H1 (cell line): ENCODE data around the gene NDUFA12. TPM values are rescaled to one million over a fixed set of nuclear protein-coding genes. Genes with fewer than 3 reads are reported as not detected.

Experiments used
- CTCF ChIA-PET: fragments of 300-600 bp; sonication (Branson Sonifier 250); formaldehyde crosslinking; loops from one replicate; lab custom pipeline; 2021; ENCODE audit not compliant: partially characterized antibody; lab: Charles Lee
- POLR2A ChIA-PET: fragments of 300-600 bp; sonication (Branson Sonifier 250); formaldehyde crosslinking; loops from one replicate; lab custom pipeline; 2021; ENCODE audit warnings: inconsistent platforms; ENCODE audit not compliant: partially characterized antibody; lab: Charles Lee
- DNase-seq, 2 experiments: peaks; one replicate each; pipeline versions ENCODE4 v3.0.0 to v3.0.0-alpha.2; 2010 to 2022; ENCODE audit warnings: low spot score in 2 of 2, low read depth in 1 of 2, mixed read lengths in 1 of 2
- FAIRE-seq: peaks from 2 replicates; lab custom pipeline; 2011; peaks lifted over from hg19 to GRCh38; lab: Jason Lieb, UNC
- H2AFZ ChIP-seq: 2 replicates; pipeline ENCODE4 v1.8.1; 2012; ENCODE audit warnings: low read length, inconsistent platforms
- H2AK5ac ChIP-seq: 2 replicates; pipeline ENCODE4 v1.6.1; 2013; ENCODE audit warnings: low read depth, low read length
- H2BK120ac ChIP-seq: replicated peaks from 2 replicates; pipeline ENCODE3; 2013; ENCODE audit warnings: low read depth, low read length, inconsistent platforms
- H2BK12ac ChIP-seq: 2 replicates; pipeline ENCODE4 v1.6.1; 2013; ENCODE audit warnings: low read depth, low read length
- H2BK15ac ChIP-seq: 2 replicates; pipeline ENCODE4 v1.6.1; 2013; ENCODE audit warnings: low read length
- H2BK20ac ChIP-seq: 2 replicates; pipeline ENCODE4 v1.6.1; 2013; ENCODE audit warnings: low read length
- H2BK5ac ChIP-seq: 2 replicates; pipeline ENCODE4 v1.6.1; 2013; ENCODE audit warnings: low read depth, low read length
- H3K14ac ChIP-seq: 2 replicates; pipeline ENCODE4 v1.6.1; 2013; ENCODE audit warnings: inconsistent platforms; ENCODE audit not compliant: insufficient read length
- H3K18ac ChIP-seq: 2 replicates; pipeline ENCODE4 v1.6.1; 2013; ENCODE audit warnings: low read length; ENCODE audit errors: extremely low read depth
- H3K23ac ChIP-seq: 2 replicates; pipeline ENCODE4 v1.6.1; 2013; ENCODE audit warnings: inconsistent platforms; ENCODE audit not compliant: insufficient read length
- H3K23me2 ChIP-seq: 2 replicates; pipeline ENCODE4 v1.6.1; 2013; ENCODE audit warnings: low read depth, low read length
- H3K27ac ChIP-seq: 2 replicates; pipeline ENCODE4 v1.6.1; 2011; ENCODE audit warnings: low read depth, low read length, inconsistent platforms
- H3K27me3 ChIP-seq, 4 experiments: replicated peaks in 1 of 4; 1 replicate in 1 of 4; 2 replicates in 3 of 4; pipeline versions ENCODE4 v1.6.1 to v1.8.1; 2011 to 2013; ENCODE audit warnings: low read length in 3 of 4, mild to moderate bottlenecking in 3 of 4, inconsistent platforms in 2 of 4, mixed read lengths in 2 of 4, moderate library complexity in 1 of 4; ENCODE audit not compliant: control insufficient read depth in 3 of 4, insufficient read depth in 3 of 4; ENCODE audit errors: extremely low read depth in 1 of 4
- H3K36me3 ChIP-seq, 4 experiments: 2 replicates each; pipeline versions ENCODE4 v1.6.1 to v1.8.1; 2011 to 2013; ENCODE audit warnings: mild to moderate bottlenecking in 4 of 4, low read length in 3 of 4, moderate library complexity in 2 of 4, control low read depth in 1 of 4, inconsistent platforms in 1 of 4; ENCODE audit not compliant: insufficient read depth in 4 of 4, control insufficient read depth in 2 of 4
- H3K4ac ChIP-seq: replicated peaks from 2 replicates; pipeline ENCODE3; 2013; ENCODE audit warnings: low read length, low read depth, mixed read lengths, inconsistent platforms; ENCODE audit not compliant: insufficient read length
- H3K4me1 ChIP-seq, 4 experiments: replicated peaks in 1 of 4; 1 replicate in 1 of 4; 2 replicates in 3 of 4; pipeline versions ENCODE4 v1.6.1 to v1.8.1; 2011 to 2013; ENCODE audit warnings: low read length in 3 of 4, inconsistent platforms in 2 of 4, mixed read lengths in 1 of 4; ENCODE audit not compliant: insufficient read depth in 4 of 4, control insufficient read depth in 3 of 4
- H3K4me2 ChIP-seq, 2 experiments: 2 replicates each; pipeline versions ENCODE4 v1.6.1 to v1.8.1; 2011 to 2013; ENCODE audit warnings: low read depth in 2 of 2, low read length in 2 of 2, control low read depth in 1 of 2, inconsistent platforms in 1 of 2, mild to moderate bottlenecking in 1 of 2; ENCODE audit not compliant: insufficient read depth in 1 of 2
- H3K4me3 ChIP-seq, 4 experiments: fragments of 200-600, 300-600 bp in 1 of 4; sonication (generic), shearing (Covaris generic), sonication (Bioruptor Twin) in 1 of 4; 2 replicates each; pipeline versions ENCODE4 v1.5.1 to v1.8.1; 2011 to 2016; ENCODE audit warnings: low read length in 4 of 4, low read depth in 3 of 4, control low read depth in 2 of 4, inconsistent platforms in 2 of 4, mild to moderate bottlenecking in 2 of 4, mixed read lengths in 1 of 4, moderate library complexity in 1 of 4; ENCODE audit not compliant: insufficient read depth in 2 of 4; ENCODE audit errors: extremely low read depth in 1 of 4
- H3K56ac ChIP-seq: replicated peaks from 2 replicates; pipeline ENCODE3; 2013; ENCODE audit warnings: low read depth, mild to moderate bottlenecking, mixed read lengths, low read length, inconsistent platforms; ENCODE audit not compliant: insufficient read length
- H3K79me1 ChIP-seq: 2 replicates; pipeline ENCODE4 v1.6.1; 2013; ENCODE audit warnings: low read depth, low read length, control low read depth
- H3K79me2 ChIP-seq, 2 experiments: 2 replicates each; pipeline versions ENCODE4 v1.6.1 to v1.8.1; 2012 to 2013; ENCODE audit warnings: low read length in 2 of 2, mild to moderate bottlenecking in 2 of 2, inconsistent platforms in 1 of 2; ENCODE audit not compliant: insufficient read depth in 2 of 2, control insufficient read depth in 1 of 2
- H3K9ac ChIP-seq, 4 experiments: replicated peaks in 1 of 4; 1 replicate in 1 of 4; 2 replicates in 3 of 4; pipeline versions ENCODE4 v1.6.1 to v1.8.1; 2011 to 2013; ENCODE audit warnings: low read depth in 3 of 4, low read length in 3 of 4, control low read depth in 2 of 4, mild to moderate bottlenecking in 2 of 4, moderate library complexity in 2 of 4, inconsistent platforms in 1 of 4; ENCODE audit errors: extremely low read depth in 1 of 4
- H3K9me3 ChIP-seq, 2 experiments: 2 replicates each; pipeline versions ENCODE4 v1.6.1 to v1.8.1; 2012 to 2013; ENCODE audit warnings: mild to moderate bottlenecking in 2 of 2, moderate library complexity in 2 of 2, control low read depth in 1 of 2, inconsistent platforms in 1 of 2, low read depth in 1 of 2, low read length in 1 of 2, mixed read lengths in 1 of 2; ENCODE audit not compliant: insufficient read depth in 2 of 2
- H4K20me1 ChIP-seq, 2 experiments: replicated peaks in 1 of 2; 2 replicates each; pipeline versions ENCODE3 to v1.8.1; 2011 to 2013; ENCODE audit warnings: inconsistent platforms in 2 of 2, low read length in 2 of 2, mild to moderate bottlenecking in 1 of 2; ENCODE audit not compliant: insufficient read depth in 2 of 2, control insufficient read depth in 1 of 2
- H4K5ac ChIP-seq: 2 replicates; pipeline ENCODE4 v1.6.1; 2013; ENCODE audit warnings: low read length, low read depth, mixed read lengths, inconsistent platforms; ENCODE audit not compliant: insufficient read length
- H4K8ac ChIP-seq: 2 replicates; pipeline ENCODE4 v1.8.0; 2013; ENCODE audit warnings: mild to moderate bottlenecking, moderate library complexity, low read length, inconsistent platforms; ENCODE audit not compliant: insufficient read depth; ENCODE audit errors: extremely low read depth
- H4K91ac ChIP-seq: replicated peaks from 2 replicates; pipeline ENCODE3; 2013; ENCODE audit warnings: low read length, mixed read lengths, inconsistent platforms; ENCODE audit not compliant: insufficient read length
- EGR1 ChIP-seq: IDR thresholded peaks from 2 replicates; pipeline ENCODE4 v1.6.1; 2011; ENCODE audit warnings: low read depth, low read length, borderline replicate concordance
- JUND ChIP-seq: IDR thresholded peaks from 2 replicates; pipeline ENCODE4 v1.6.1; 2011; ENCODE audit warnings: mild to moderate bottlenecking, improper control_type of control experiment, low read length
- RAD21 ChIP-seq, 2 experiments: IDR thresholded peaks in 1 of 2; conservative IDR thresholded peaks in 1 of 2; 2 replicates each; pipeline ENCODE4 v1.6.1; 2011; ENCODE audit warnings: low read depth in 2 of 2, low read length in 2 of 2, improper control_type of control experiment in 1 of 2, inconsistent platforms in 1 of 2, mild to moderate bottlenecking in 1 of 2, moderate library complexity in 1 of 2
- SIRT6 ChIP-seq: IDR thresholded peaks from one replicate; pipeline ENCODE4 v1.7.1; 2012; ENCODE audit warnings: low read length, inconsistent platforms
- SP2 ChIP-seq: IDR thresholded peaks from 2 replicates; pipeline ENCODE4 v1.6.1; 2012; ENCODE audit warnings: mild to moderate bottlenecking, low read length, inconsistent platforms
- SP4 ChIP-seq: IDR thresholded peaks from 2 replicates; pipeline ENCODE4 v1.6.1; 2012; ENCODE audit warnings: low read length, inconsistent platforms
- YY1 ChIP-seq: IDR thresholded peaks from 2 replicates; pipeline ENCODE4 v1.6.1; 2011; ENCODE audit warnings: low read depth, mild to moderate bottlenecking, low read length
- WGBS, 2 experiments: shearing (Covaris generic) in 1 of 2; methylation state at CpG; one replicate each; pipeline versions ENCODE4 v1.1.6 to v1.1.7; 2013 to 2015; ENCODE audit warnings: low lambda C conversion rate in 2 of 2, mixed read lengths in 2 of 2, inconsistent platforms in 1 of 2, low coverage in 1 of 2, missing lambda C conversion rate in 1 of 2; ENCODE audit not compliant: insufficient replicate concordance in 2 of 2, insufficient coverage in 1 of 2, insufficient read length in 1 of 2; ENCODE audit errors: extremely low coverage in 1 of 2, missing lambda C conversion rate in 1 of 2; 5-methylcytosine and 5-hydroxymethylcytosine counted together
- polyA plus RNA-seq, 7 experiments: library from polyadenylated mRNA; depleted of rRNA in 3 of 7; stranded (reverse) in 5 of 7; unstranded in 2 of 7; fragments of >200 nt in 5 of 7; fragments of 200-250 nt in 2 of 7; gene quantifications; 1 replicate in 5 of 7; 2 replicates in 1 of 7; 4 replicates in 1 of 7; pipeline versions ENCODE4 v1.2.1 to v1.2.3, GENCODE V29; 2011 to 2013; ENCODE audit warnings: missing spikeins in 2 of 7, mixed read lengths in 2 of 7
- total RNA-seq: library from RNA; stranded (reverse); fragmentation: NEBNext Ultra II Directional; extraction: Animal tissue kit (Norgen Biotek cat#: 25700); gene quantifications from 2 replicates; pipeline ENCODE4 v1.2.1, GENCODE V29; 2021
- TF ChIP-seq, protein P1 (sequence below): IDR thresholded peaks from 2 replicates; pipeline ENCODE4 v1.6.1; 2012; ENCODE audit warnings: low read length, inconsistent platforms

NDUFA12 gene
- total and polyA plus RNA-seq, 2 of the 8 experiments (the other 6 are each of a cell fraction or from before 2014, with no cell fraction given), result 98.1 to 157 TPM

DNA sequence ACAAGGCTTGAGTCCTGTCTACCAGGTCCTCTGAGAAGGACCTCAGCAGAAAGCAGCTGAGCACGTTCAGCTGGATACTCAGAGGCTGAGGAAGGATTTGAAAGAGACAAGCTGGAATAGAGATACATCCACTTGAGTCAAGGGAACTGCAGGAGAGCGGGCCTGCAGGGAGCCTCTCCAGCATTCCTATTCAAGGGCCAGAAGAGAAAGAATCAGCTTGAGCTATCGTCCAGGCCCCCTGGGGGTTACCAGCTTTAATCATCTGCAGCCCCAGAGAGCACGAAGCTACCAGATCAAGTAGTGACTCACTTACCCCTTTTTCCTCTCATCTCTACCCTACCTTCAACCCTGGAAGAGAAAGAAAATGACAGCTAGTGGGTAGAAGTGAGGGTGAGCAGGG, 80.9 kb downstream of the NDUFA12 start:
- Histone ChIP-seq H3K4me1 (peaks cover 2 to 10% (median 6%) of the 10 kb centered on the region in 4 experiments; a peak in 2 of 7 replicates), H2BK15ac (no peak overlapping the region), H3K14ac (no peak overlapping the region), H2BK5ac (no peak overlapping the region), H3K79me1 (no peaks in the 10 kb centered on the region), H3K27me3 (no peaks in the 10 kb centered on the region), H2AK5ac (no peak overlapping the region), H3K23me2 (no peaks in the 10 kb centered on the region), H2BK120ac (no peak overlapping the region), H3K9me3 (no peaks in the 10 kb centered on the region), H3K36me3 (no peaks in the 10 kb centered on the region), H2BK20ac (no peak overlapping the region), H2AFZ (no peak overlapping the region), H3K27ac (no peak overlapping the region), H3K18ac (peak overlapping the region; percentile 71; the same call in 1 of the 2 replicates), H3K79me2 (no peaks in the 10 kb centered on the region), H3K56ac (no peak overlapping the region), H4K20me1 (no peaks in the 10 kb centered on the region), H3K23ac (no peak overlapping the region), H4K5ac (no peak overlapping the region), H4K8ac (no peak overlapping the region), H2BK12ac (no peak overlapping the region), H3K9ac (no peak overlapping the region), H3K4ac (no peak overlapping the region), H3K4me3 (no peak overlapping the region), H3K4me2 (peak overlapping the region in 1 of 2 experiments; percentile 34; a peak in 1 of 4 replicates), H4K91ac (no peak overlapping the region)
- FAIRE-seq (no peak), DNase-seq (no peak)
- CTCF ChIA-PET, result interaction anchor here (0.7 to 1.9 kb wide), 3 partner anchors 12 to 18 kb away, joined by 3 to 5 read pairs (median 4); no protein-coding TSS in a partner anchor
- WGBS, 2 experiments, result 47% methylated on average over 4 of the region's 4 CpGs; no CpG with 5 or more reads in 1 of the 2 experiments
- no peak for TF ChIP-seq EGR1
- no peak for TF ChIP-seq YY1
- no peak for TF ChIP-seq RAD21 (IDR thresholded peaks at IDR 0.05 in 1 of 2, conservative IDR thresholded peaks at IDR 0.05 in 1 of 2; ENCODE audit: low read depth in 2 of 2, low read length in 2 of 2)
- TF ChIP-seq JUND, result no peak
- TF ChIP-seq SIRT6, result no peak
- TF ChIP-seq, protein P1, sequence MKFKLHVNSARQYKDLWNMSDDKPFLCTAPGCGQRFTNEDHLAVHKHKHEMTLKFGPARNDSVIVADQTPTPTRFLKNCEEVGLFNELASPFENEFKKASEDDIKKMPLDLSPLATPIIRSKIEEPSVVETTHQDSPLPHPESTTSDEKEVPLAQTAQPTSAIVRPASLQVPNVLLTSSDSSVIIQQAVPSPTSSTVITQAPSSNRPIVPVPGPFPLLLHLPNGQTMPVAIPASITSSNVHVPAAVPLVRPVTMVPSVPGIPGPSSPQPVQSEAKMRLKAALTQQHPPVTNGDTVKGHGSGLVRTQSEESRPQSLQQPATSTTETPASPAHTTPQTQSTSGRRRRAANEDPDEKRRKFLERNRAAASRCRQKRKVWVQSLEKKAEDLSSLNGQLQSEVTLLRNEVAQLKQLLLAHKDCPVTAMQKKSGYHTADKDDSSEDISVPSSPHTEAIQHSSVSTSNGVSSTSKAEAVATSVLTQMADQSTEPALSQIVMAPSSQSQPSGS, result no peak
- no peak for TF ChIP-seq SP4
- no peak for TF ChIP-seq SP2
- POLR2A ChIA-PET, result no interaction called here
